ENCODE measurements around the gene MMP20. TPM values are rescaled to one million over a fixed set of nuclear protein-coding genes. Genes with fewer than 3 reads are reported as not detected.
"Not testable (repeated sequence)": the region's sequence is repeated elsewhere in the genome, so short reads cannot be mapped to it uniquely, and the experiment has no call there.

MMP20 gene, protein sequence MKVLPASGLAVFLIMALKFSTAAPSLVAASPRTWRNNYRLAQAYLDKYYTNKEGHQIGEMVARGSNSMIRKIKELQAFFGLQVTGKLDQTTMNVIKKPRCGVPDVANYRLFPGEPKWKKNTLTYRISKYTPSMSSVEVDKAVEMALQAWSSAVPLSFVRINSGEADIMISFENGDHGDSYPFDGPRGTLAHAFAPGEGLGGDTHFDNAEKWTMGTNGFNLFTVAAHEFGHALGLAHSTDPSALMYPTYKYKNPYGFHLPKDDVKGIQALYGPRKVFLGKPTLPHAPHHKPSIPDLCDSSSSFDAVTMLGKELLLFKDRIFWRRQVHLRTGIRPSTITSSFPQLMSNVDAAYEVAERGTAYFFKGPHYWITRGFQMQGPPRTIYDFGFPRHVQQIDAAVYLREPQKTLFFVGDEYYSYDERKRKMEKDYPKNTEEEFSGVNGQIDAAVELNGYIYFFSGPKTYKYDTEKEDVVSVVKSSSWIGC
- not detected in 2 replicates for total RNA-seq

DNA sequence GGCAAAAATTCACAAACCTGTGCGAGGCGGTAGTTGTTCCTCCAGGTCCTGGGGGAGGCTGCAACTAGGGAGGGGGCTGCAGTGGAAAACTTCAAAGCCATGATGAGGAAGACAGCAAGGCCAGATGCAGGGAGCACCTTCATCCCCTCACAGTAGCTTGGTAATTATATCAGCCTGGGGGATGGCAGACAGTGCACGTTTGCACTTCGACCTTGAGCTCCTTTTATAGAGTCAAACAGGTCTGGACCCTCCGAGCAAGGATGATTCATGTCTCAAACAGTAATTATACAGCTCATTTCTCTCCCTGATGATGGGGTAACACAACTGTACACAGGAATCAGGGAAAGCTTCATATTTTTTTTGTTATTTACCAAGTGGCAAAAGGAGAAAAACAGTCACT is at the start of gene MMP20:
Gene MMP20, minus strand, starts transcription at position 156 of the 400 bp plus-strand sequence. Its CDS starts 13 bp downstream, at position 143.
- no peak for DNase-seq (ENCODE audit: low read depth in 2 of 2)

DNA sequence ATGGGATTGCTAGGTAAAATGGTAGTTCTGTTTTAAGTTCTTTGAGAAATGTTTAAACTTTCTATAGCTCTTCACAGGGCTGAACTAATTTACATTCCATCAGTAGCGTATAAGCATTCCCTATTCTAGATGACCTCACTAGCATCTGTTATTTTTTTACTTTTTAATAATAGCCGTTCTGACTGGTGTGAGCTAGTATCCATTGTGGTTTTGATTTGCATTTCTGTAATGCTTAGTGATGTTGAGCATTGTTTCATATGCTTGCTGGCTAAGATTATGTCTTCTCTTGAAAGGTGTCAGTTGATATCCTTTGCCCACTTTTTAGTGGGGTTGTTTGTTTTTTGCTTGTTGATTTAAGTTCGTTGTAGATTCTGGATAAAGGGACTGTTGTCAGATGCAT is 44.5 kb upstream of the MMP20 start:
- no peak for DNase-seq (ENCODE audit: low read depth in 2 of 2)

DNA sequence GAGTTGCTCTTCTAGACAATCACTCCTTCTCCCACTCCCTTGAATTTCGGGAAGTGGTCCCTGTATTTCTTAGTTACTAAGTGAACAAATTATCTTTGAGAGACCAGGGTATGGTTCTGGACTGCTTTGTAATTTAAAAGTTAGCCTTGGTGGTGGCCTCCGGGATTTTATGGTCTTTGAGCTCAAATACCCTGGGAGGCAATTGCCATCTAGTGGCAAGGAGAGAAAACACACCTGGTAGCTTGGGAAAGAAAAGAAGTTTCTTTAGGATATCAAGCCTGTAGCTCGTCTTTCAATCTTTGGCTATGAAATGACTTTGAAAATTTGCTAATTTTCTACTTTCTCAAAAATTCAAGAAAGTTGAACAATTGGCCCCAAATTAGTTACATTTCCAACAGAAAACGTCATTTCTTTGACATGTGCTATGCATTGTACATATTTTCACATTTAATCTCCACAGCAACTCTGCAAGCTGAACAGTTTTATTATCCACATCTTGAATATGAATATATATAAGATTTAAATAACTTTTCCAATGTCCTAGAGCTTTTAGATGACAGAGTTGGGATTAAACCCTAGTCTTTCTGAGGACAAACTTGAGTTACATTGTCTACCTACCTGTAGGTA is 41.3 kb upstream of the MMP20 start:
- peak; percentile 24 to 53 for DNase-seq (ENCODE audit: low read depth in 2 of 2)

DNA sequence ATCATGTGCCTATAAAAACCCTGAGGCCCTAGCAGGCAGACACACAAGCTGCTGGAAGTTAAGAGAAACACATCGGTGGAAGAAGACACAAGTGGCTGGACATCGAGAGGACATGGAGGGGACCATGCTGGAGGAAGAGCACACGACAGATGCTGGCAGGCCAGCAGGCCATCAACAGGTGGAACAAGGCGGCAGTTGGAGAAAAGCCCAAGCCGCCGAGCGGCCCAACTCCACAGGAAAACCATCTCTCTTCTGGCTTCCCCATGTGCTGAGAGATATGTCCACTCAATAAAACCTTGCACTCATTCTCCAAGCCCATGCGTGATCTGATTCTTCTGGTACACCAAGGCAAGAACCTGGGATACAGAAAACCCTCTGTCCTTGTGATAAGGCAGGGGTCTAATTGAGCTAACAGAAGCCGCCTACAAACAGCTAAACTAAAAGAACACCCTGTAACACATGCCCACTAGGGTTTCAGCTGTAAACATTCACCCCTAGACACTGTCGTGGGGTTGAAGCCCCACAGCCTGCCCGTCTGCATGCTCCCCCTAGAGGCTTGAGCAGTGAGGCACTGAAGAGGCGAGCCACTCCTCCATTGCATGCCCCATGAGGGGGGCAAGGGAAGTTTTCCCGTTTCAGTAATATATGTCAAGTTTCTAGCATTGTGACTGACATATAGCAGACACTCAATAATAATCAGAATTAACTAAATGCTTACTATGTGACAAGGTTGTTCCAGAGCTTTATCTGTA is 39.0 kb upstream of the MMP20 start:
- DNase-seq (ENCODE audit: low read depth in 2 of 2): peak in 1 of 2 donors; percentile 17

DNA sequence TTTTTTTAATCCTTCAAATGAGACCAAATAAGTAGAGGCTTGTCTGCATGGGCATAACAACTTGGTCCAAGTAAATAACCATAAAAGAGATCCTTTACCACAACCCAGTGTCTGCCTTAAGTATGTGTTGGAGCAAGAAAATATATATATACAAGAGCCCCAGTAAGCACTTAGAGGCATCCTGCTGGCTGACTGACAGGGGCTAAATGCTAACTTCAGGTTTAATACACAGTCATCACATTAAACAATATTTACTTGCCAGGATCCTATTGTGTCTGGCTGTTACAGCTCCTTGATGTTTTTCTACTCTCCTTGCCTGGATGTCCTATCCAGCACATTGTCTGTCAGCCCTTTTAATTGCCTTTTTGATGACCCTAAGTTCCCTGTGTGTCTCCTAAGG is 37.5 kb upstream of the MMP20 start:
- DNase-seq (ENCODE audit: low read depth in 2 of 2): no peak

DNA sequence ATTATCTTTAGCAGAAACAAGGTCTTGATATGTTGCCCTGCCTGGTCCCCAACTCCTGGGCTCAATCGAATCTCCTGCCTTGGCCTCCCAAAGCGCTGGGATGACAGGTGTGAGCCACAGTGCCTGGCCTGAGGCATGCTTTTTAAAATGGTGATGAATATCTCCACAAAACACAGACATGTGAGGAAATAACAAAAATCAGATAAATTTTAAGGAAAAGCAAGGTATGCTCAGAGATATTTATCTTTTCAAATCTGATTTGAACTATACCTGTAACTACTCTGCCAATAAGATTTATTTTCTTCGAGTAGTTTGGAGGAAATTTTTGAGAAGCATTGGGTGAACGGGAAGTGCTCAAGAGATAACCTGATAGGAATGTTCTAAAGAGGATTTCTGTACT is 35.9 kb upstream of the MMP20 start:
- DNase-seq (ENCODE audit: low read depth in 2 of 2): no peak

DNA sequence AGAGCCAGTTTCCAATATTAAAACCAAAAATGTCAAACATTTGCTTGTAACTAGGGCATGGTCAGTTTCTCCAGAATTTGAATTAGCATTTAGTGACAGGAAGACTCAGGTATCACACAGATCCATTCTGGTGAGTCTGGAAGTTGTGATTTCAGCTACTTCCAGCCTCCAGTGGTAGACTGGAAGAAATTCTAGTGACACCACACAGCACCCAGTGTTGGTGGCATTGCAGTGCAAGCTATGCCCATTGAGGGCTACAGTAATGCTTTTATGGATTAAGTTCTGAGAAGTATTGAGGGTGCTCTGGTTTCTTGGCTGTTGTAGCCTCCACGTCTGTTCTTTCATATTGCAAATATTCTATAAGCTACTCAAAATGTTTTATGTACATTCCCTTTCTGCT is 31.4 kb upstream of the MMP20 start:
- DNase-seq (ENCODE audit: low read depth in 2 of 2): no peak

DNA sequence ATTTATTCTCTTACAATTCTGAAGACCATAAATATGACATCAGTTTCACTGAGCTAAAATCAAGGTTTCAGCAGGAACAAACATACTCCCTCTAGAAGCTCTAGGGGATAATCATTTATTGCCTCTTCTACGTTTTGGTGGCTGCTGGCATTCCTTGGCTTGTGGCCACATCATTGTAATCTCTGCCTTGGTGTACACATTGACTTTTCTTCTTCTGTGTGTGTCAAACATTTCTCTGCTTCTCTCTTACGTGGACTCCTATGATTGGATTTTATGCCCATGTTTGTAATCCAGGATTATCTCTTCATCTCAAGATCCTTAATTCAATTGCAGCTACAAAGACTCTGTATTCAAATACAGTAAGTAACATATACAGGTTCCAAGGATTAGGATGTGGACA is 30.4 kb upstream of the MMP20 start:
- DNase-seq (ENCODE audit: low read depth in 2 of 2): no peak

DNA sequence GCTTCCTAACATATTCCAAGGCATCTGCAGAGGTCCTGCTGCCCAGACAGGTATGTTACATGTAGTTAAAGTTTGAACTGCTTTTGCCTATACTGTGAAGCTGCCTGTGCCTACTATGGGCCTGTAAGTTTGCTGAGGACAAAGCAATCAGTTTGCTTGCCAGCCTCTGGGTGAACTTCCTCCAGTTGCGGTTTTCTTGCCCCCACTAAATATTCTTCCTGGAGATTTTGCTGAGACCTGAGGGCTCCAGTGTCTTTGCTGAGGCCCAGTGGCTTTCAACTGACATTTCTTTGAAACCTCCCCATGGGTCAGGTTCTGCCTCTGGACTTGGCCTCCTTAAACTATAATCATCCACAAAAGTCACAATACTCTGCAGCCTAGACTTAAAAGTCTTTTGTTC is 29.6 kb upstream of the MMP20 start:
- DNase-seq (ENCODE audit: low read depth in 2 of 2): no peak

DNA sequence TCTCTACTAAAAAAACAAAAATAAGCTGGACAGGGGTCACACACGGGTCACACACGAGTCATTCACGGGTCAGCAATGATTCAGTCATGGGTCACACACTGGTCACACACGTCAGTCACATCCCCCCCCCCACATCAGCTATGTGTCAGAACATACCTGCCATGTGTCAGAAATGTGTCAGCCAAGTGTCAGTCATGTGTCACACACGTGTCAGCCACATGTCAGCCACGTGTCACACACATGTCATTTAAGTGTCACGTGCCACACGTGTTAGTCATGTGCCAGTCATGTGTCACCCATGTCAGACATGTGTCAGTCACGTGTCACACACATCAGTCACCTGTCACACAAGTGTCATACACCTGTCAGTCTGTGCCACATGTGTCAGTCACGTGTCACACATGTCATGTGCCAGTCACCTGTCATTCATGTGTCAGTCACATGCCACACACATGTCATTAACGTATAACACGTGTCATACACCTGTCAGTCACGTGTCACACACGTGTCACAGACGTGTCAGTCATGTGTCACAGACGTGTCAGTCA is 28.7 kb upstream of the MMP20 start:
- peak in 1 of 2 donors; percentile 5 for DNase-seq (ENCODE audit: low read depth in 2 of 2)

DNA sequence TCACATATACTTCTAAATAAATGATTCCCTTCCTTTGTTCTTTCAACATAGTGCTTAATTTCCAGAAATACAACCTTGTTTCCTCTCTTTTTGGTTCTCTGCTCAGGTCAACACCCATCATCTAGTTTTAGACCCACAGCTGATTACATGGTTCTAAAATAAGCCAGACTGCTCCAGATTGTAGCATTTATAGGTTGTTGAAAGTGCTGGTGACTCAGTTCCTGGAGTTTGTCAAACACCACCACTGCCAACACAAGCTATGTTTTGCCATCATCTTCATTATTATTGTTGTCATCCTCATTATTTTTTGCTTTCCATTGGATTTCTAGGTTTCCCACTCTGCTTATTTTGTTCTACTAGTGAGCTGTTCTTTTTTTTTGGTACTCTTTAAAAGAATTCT is 22.3 kb upstream of the MMP20 start:
- peak in 1 of 2 donors; percentile 69 for DNase-seq (ENCODE audit: low read depth in 2 of 2)

DNA sequence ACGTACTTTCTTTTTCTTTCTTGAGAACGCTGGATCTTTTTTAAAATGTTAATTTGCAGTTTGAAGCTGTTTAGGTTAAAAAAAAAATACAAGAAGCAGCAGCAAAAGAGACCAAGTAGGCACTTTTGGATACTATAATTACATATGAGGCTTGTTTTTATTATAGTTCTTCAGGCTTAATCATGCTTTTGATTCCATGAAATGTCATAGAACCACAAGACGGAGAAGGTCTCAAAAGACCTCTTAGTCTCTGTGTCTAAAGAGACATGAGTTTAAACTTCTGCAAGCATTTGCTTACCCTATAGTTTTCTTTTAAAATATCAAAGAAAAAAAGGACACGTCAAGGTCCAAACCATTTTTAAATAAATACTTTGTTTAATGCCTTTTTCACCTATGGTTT is 18.8 kb upstream of the MMP20 start:
- DNase-seq (ENCODE audit: low read depth in 2 of 2): no peak

DNA sequence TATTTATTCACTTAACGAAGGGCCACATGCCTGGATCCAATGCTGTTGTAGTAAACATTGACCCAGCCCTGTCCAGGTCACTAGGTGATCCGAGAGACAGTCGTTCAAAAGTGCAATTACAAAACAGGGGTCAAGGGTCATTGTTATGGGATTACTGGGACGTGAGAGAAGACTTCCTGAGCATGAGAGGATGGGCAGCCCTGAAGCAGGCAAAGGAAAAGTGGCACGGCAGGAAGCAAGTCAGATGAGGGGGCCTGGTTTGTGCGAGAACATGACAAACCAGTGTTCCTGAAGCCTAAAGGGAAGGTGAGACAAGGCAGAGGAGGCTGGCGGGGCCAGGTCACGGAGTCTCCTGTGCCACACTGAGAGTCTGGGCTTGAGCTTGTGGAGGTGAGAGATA is 15.8 kb upstream of the MMP20 start:
- DNase-seq (ENCODE audit: low read depth in 2 of 2): no peak

DNA sequence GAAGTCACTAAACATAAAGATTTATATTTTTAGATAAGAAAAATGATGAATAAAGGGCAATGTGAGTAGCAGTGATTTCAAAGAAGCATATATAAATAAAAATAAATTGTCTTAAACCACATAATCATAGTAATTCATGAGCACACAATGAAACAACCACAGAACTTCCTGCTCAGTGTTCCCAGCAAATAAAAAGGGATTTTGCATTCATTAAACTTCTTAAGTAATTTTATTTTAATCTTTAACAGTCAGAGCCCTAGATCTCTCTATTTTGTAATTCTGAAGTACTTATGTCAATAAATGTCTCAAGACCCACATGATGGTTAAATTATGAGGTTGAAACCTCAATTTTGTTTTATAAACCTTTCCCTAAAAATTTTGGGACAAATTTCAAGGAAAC is 14.5 kb upstream of the MMP20 start:
- DNase-seq (ENCODE audit: low read depth in 2 of 2): no peak

DNA sequence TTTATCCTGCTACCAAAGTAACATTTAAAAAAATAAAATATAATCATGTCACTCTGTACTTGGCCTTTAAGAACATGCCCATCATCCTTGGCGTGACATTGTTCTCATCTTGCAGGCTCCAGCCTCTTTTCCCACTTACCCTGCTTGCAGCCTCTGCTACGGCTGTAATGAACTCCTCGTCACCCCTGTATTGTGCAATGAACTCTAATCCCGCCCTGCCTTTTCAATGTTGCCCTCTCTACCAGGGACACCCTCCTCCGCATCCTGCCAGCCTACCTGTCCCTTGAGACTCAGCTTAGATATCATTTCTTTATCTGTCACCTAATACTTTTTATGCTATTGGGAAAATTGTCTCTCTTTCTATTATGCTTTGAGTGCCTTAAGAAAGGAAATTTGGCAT is 12.6 kb upstream of the MMP20 start:
- DNase-seq (ENCODE audit: low read depth in 2 of 2): no peak

DNA sequence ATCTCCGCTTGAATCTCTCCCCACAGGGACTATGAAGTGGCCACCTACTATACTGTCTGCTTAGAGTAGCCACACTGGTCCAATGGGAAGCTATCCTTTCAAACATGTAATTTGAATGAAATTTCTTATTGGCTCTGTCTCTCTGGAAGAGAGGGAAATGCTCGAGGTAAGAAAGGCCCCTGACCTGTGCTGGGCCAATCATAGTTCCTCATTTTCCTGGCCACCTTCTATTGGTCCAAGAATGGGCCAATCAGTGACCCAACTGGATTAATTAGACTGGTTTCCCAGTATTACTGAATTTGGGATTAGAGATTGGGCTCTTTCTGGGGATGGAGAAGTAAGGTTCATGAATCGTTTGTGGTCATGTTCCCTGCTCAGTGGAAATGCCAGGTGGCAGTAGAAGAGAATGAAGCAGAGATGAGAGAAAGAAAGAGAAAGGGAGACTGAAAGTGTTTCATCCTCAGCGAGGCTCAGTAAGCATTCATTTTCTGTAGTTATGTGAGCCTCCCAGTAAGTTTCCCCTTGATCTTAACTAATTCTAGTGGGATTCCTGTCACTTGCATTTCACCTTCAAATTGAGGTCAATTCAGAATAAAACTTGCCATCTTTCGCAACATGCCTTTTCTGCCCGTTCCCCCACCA is 8.4 kb upstream of the MMP20 start:
- no peak for DNase-seq (ENCODE audit: low read depth in 2 of 2)

DNA sequence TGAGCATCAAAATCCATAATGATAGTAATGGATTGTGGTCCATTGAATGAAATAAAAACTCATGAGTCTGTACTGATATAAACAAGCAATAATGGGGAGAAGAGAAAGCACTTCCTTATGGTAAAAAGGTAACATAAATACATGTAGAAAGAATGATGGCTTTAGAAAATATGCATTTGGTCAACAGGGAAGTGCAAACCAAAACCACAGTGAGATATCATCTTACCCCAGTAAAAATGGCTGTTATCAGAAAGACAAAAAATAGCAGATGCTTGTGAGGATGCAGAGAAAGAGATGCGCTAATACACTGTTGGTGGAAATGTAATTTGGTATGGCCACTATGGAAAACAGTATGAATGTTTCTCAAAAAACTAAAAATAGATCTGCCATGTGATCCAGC is 6.9 kb upstream of the MMP20 start:
- no peak for DNase-seq (ENCODE audit: low read depth in 2 of 2)

DNA sequence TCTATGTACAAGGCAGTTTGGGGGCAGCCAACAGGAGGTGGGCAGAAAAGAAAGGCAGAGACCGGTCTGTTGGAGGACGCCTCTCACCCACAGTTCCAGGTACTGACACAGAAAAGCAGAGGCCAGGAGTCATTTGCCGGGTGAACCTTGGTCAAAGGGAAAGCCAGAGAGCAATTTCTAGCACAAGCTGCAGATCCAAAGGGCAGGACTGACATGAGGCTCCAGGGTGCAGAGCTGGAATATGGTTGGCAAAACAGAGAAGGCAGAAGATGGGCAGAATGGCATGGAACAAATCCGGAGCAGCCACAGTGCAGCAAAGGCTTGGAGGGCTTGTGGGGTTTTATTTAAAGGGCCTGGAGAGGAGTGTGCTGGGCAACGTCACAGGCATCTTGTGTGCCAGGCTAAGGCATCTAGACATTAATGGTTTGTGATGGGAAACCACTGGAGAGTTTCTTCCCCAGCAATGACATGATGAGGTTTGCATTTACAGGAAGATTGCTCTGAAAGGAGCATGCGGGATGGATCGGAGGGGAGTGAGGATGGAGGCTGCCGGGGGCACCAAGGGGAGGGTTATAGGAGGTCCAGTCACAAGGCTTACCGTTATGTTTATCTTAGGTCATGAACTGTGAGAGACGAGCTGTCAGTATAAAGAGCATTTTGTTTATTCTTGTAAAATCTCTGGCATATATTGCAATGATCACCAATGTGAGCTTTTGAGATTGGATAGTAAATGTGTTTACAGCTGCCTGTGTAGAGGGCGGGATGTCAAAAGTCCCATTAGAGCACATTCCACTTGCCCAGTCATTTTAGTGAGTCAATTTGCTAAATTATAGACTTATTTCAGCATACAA is 5.7 kb upstream of the MMP20 start:
- no peak for DNase-seq (ENCODE audit: low read depth in 2 of 2)

DNA sequence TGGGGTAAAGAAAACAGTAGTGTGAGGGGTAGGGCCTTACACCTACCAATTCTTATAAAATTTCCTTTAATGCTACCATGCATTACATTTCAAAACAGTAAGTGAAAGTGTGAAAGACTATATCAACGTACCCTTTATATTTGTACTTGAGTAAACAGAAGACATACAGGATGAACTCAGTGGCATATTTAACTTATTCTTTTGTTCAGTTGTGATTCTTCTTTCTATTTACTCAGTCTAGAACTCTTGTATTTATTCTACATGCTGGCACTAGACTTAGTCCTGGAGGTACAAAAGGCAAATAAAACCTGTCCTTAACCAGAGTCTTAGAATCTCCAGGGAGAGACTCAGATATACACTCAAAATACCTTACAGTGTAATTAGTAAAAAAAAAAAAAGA is 4.8 kb upstream of the MMP20 start:
- not testable (repeated sequence) for DNase-seq (ENCODE audit: low read depth in 2 of 2)

DNA sequence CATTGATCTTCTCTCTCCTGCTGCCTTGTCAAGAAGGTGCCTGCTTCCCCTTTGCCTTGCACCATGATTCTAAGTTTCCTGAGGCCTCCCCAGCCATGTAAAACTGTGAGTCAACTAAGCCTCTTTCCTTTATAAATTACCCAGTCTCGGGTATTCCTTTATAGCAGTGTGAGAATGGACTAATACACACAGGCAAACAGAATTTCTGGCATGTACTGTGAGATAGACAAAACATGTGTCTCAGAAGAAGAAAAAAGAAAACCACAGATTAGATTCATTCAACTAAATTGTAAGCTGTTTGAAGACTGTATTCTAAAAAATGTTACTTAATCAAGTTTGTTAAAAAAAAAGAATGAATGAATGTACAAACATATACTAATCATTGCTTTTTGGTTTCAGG is 1.5 kb upstream of the MMP20 start:
- DNase-seq (ENCODE audit: low read depth in 2 of 2): no peak

DNA sequence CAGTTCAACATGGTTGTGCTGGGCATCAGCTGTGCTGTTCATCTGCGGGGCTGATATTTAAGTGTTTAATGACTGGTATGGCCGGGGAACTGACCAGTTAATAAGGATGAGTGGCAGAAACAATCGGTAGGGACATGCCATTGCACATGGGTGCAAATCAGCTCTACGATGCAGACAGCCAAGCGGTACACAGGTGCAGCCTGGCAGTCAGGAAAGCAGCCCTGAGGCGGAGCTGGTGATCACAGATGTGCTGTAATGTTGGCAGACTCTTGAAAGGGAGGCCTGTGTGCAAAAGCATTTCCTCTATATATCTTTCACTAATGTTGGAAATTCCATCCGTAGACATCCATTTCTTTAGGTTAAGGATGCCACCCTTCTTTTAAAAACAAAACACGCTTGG is 1.1 kb downstream of the MMP20 start:
- no peak for DNase-seq (ENCODE audit: low read depth in 2 of 2)
